Mucosa of descending colon (tissue), 3 donors: ENCODE measurements around the gene NOL4L. TPM values are rescaled to one million over a fixed set of nuclear protein-coding genes. Genes with fewer than 3 reads are reported as not detected.

Experiments used
- ATAC-seq: fragments of 200-7000 bp; cut with Tn5 transposase; one replicate; pipeline ENCODE4 v1.9.1; 2020; ENCODE audit warnings: mild to moderate bottlenecking, moderate library complexity
- DNase-seq, 3 donors: peaks; one replicate each; pipeline ENCODE4 v3.0.0-alpha.2; 2020
- H3K36me3 ChIP-seq: fragments of 200-600 bp; one replicate; pipeline ENCODE4 v1.8.0; 2021; ENCODE audit warnings: low read depth, mild to moderate bottlenecking
- H3K4me1 ChIP-seq: fragments of 200-600 bp; one replicate; pipeline ENCODE4 v1.8.0; 2021; ENCODE audit warnings: low read depth, mild to moderate bottlenecking
- H3K4me3 ChIP-seq: fragments of 200-600 bp; one replicate; pipeline ENCODE4 v1.8.0; 2021; ENCODE audit warnings: mild to moderate bottlenecking
- H3K9me3 ChIP-seq: fragments of 200-600 bp; one replicate; pipeline ENCODE4 v1.8.0; 2021; ENCODE audit warnings: mild to moderate bottlenecking
- intact Hi-C, 2 donors: fragments of 100-400 bp; cut with DNase I in 1 of 2; cut with micrococcal nuclease in 1 of 2; formaldehyde crosslinking; loops; one replicate each; pipeline versions ENCODE4 v1.11.0 to v1.11.1; 2022; cut with DNase I, micrococcal nuclease
- total RNA-seq, 3 donors: library from RNA; stranded (reverse); fragmentation: NEBNext Ultra II Directional in 2 of 3; extraction: Animal tissue kit (Norgen Biotek cat#: 25700) in 2 of 3; gene quantifications; one replicate each; pipeline versions ENCODE4 v1.2.1 to v1.2.4, GENCODE V29; 2021 to 2023
- TF ChIP-seq, protein P1 (sequence below): fragments of 200-600 bp; IDR thresholded peaks from one replicate; pipeline ENCODE4 v1.8.0; 2022; ENCODE audit warnings: antibody characterized with exemption, mild to moderate bottlenecking
- donor health status: DM: no; HTN: no; CAD: no; lungs with moderate emphysema.
- donor health status: DM: no; HTN: no; CAD: no.
- donor health status: DM: no; HTN: yes; CAD: no.

The NOL4L gene
- total RNA-seq, 3 donors from 2014 or later: 46.1 to 75.3 (median 55.1) TPM

DNA sequence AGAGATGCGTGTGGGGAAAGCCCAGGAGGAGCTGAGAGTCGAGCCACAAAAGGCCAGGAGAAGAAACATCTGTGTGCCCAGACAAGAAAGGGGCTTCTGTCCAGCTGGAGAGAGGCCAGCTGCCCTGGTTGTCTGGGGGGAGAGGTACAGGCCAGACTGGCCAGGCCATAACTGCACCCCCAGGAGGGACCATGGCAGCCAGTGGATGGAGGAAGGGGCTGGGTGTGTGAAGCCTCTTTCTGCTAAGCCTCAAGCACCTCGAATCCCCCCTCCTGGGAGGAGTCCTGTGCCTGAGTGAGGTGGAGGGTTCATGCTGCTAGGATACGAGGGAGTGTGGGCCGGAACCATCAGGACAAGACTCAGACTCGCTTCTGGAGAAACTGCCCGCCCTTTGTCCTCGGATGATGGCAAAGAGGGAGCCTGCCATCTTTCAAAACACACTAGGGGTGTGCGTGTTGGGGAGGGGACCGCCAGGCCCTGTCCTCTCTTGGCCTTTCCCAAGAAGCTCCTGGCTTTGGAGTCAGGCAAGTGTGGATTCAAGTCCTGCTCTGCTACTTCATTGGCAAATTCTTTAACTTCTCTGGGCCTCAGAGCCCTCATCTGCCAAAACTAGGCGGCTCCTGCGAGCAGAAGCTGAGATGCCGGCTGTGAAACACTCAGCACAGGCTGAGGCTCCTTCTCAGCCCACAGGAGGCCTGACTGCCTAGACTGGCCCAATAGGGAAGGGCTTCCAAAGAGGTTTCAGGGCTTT is 136.7 kb downstream of the NOL4L start:
- no peaks in the 10 kb centered on the region for H3K9me3 ChIP-seq
- intact Hi-C loops: no loop called here
- H3K4me1 ChIP-seq: no peaks in the 10 kb centered on the region
- ATAC-seq (no peak), DNase-seq (peak; percentile 3 to 33 (median 23))
- peaks cover 3% of the 10 kb centered on the region for H3K36me3 ChIP-seq
- TF ChIP-seq, protein P1, sequence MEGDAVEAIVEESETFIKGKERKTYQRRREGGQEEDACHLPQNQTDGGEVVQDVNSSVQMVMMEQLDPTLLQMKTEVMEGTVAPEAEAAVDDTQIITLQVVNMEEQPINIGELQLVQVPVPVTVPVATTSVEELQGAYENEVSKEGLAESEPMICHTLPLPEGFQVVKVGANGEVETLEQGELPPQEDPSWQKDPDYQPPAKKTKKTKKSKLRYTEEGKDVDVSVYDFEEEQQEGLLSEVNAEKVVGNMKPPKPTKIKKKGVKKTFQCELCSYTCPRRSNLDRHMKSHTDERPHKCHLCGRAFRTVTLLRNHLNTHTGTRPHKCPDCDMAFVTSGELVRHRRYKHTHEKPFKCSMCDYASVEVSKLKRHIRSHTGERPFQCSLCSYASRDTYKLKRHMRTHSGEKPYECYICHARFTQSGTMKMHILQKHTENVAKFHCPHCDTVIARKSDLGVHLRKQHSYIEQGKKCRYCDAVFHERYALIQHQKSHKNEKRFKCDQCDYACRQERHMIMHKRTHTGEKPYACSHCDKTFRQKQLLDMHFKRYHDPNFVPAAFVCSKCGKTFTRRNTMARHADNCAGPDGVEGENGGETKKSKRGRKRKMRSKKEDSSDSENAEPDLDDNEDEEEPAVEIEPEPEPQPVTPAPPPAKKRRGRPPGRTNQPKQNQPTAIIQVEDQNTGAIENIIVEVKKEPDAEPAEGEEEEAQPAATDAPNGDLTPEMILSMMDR: no peak
- H3K4me3 ChIP-seq: no peak overlapping the region

DNA sequence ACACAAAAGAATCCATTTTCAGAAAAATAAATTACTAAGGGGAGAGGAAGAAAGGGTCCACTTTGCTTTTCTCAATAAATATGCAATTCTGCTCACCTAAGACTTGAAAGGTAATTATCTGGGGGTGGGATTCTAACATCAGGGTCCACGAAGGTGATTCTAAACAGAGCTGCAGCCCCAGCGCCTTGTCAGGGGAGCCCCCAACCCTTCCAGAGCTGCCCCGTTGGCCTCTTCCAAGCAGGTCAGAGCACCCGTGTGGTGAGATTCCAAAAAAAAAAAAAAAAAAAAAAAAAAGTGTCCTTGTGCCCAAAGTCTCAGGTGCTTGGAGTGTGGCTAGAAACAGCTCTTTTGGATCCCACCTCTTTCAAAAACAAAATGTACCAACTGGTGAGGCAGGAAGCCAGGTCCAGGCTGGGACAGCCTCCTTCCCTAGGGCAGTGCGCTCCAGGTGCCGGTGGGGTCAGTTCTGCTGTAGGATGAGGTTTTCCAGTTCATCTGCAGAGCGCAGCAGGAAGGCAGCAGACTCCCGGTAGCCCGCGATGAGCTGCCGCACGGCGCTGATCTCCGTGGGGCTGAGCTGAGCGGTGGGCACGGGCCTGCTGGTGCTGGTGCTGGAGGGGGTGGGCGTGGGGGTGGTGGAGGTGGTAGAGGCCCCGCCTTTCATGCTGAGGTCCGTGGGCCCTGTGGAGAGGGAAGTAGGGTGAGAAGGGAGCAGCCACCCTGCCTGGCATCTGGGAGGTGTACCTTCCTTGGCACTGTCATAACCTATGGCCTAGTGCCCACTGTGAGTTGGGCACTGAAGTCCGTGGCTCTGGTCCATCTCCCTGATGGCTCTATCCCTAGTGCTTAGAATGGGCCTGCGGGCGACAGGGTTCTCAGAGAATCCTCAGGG is 137.8 kb downstream of the NOL4L start:
- intact Hi-C loops: no loop called here
- H3K9me3 ChIP-seq: no peaks in the 10 kb centered on the region
- TF ChIP-seq, protein P1: no peak
- no peaks in the 10 kb centered on the region for H3K4me1 ChIP-seq
- ATAC-seq: no peak
- H3K4me3 ChIP-seq: no peak overlapping the region
- peaks cover 3% of the 10 kb centered on the region for H3K36me3 ChIP-seq
- peak in 2 of 3 donors; percentile 3 to 31 for DNase-seq

DNA sequence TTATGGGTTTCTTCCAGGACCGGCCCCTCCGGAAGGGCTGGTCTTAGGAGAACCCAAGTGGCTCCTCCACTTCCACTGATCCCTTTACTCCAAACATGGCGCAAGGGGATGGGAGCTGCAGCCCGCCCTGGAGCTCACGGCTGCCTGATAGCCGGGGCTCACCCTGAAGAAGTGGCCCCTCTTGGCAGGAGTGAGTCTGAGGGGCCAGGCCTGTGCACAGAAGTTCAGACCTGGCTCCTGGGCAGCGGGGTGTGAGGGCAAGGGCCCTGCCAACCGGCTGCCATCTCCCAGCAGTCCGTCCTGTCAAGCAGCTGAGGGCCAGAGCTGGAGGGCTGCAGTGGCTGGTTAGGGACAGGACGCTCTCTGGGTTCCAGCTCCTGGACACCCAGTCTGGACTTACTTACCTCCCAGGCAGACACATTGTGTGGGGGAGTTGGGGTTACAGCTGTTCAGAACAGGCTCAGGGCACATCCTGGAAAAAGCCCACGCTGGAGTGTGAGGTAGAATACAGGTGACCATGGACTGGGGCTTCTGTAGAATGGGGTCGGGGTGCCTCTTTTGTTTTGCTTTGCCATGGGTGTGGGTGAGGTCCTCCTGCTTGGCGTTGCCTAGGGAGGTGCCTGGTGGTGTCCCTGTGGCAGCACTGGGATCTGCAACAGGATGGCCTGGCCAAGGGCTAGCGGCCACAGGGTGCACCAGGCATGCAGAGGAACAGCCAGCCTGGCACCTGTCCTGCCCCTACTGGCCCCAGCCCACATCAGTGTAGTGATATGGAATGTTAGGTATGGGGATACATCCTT is 138.6 kb downstream of the NOL4L start:
- TF ChIP-seq, protein P1: no peak
- H3K4me1 ChIP-seq: no peaks in the 10 kb centered on the region
- peak in 2 of 3 donors; percentile 1 to 23 for DNase-seq
- no peaks in the 10 kb centered on the region for H3K9me3 ChIP-seq
- intact Hi-C loops: no loop called here
- no peak for ATAC-seq
- no peak overlapping the region for H3K4me3 ChIP-seq
- H3K36me3 ChIP-seq: peaks cover 3% of the 10 kb centered on the region

DNA sequence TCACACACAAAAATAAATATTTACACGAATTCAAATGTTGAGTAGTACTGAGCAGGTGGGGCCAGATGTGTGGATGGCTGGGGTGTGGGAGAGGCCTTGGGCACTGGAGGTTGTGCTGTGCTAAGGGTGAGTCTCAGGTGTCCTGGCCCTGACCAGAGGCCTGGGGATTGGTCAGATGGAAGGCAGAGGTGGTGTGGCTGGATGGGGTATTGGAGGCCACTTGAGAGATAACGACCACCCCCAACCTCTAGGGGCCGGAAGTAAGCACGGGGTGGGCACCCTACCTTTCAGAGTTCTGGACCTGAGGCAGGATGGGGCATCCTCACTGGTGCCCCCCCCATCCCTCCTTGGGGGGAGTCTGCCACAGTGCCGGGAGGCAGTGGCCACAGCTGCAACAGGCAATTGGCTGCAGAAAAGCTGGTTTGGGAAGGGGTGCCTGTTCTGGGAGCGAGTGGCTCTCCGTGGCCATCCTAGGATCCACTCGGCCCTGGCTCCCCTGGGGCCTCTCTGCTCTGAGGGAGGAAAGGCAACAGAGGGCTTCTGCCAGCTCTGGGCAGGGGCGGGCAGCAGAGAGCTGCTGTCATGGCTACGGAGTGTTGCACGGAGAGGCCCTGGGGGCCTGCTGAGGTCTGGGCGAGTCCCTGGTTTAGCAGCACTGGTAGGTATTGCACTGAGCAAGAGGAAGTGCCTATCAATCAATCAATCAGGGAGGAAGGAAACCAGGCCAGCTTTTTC is 139.4 kb downstream of the NOL4L start:
- no peaks in the 10 kb centered on the region for H3K9me3 ChIP-seq
- no peaks in the 10 kb centered on the region for H3K4me1 ChIP-seq
- intact Hi-C loops: no loop called here
- ATAC-seq (no peak), DNase-seq (peak in 1 of 3 donors; percentile 40)
- TF ChIP-seq, protein P1: no peak
- H3K36me3 ChIP-seq: peaks cover 3% of the 10 kb centered on the region
- no peak overlapping the region for H3K4me3 ChIP-seq
